ENCODE data around the gene MAP3K5.
"Not testable (repeated sequence)": the region's sequence is repeated elsewhere in the genome, so short reads cannot be mapped to it uniquely, and the experiment has no call there.

Gene MAP3K5

GRCh38 chr6:136790411-136791295, 1.6 kb downstream of the MAP3K5 start:
- WGBS (ENCODE audit: extremely low coverage, insufficient coverage, low lambda C conversion rate), result no CpG with 5 or more reads among the region's 7 CpGs
- no peak overlapping the region for H2BK15ac ChIP-seq (replicated peaks; ENCODE audit: low read depth)
- no peak overlapping the region for H3K4ac ChIP-seq (ENCODE audit: low read depth, low read length)
- no peak overlapping the region for H3K23ac ChIP-seq (ENCODE audit: low read length)
- H3K18ac ChIP-seq (ENCODE audit: low read length), result no peak overlapping the region
- H3K27me3 ChIP-seq (ENCODE audit: insufficient read depth, low read length, poor library complexity), result peaks cover 3% of the 10 kb centered on the region
- no peak overlapping the region for H3K27ac ChIP-seq (ENCODE audit: low read depth, low read length)
- H2BK5ac ChIP-seq (ENCODE audit: low read length), result no peak overlapping the region
- no peaks in the 10 kb centered on the region for H3K36me3 ChIP-seq (ENCODE audit: control insufficient read depth, insufficient read depth, low read length)
- H2AK5ac ChIP-seq (ENCODE audit: low read length), result no peak overlapping the region
- no peaks in the 10 kb centered on the region for H3K4me1 ChIP-seq (ENCODE audit: control insufficient read depth, low read depth, low read length)
- no peak overlapping the region for H4K5ac ChIP-seq (ENCODE audit: low read length)
- H3K4me2 ChIP-seq (ENCODE audit: low read length), result peak overlapping the region; percentile 86
- H4K8ac ChIP-seq (ENCODE audit: low read depth, low read length), result no peak overlapping the region
- H3K79me1 ChIP-seq (ENCODE audit: low read length), result no peaks in the 10 kb centered on the region
- H3K9ac ChIP-seq (ENCODE audit: low read length), result peak overlapping the region; percentile 10
- H3K79me2 ChIP-seq (ENCODE audit: control insufficient read depth, insufficient read depth, low read length), result no peaks in the 10 kb centered on the region
- no peak overlapping the region for H3K4me3 ChIP-seq (ENCODE audit: low read length)
- DNase-seq, result no peak
- no peak overlapping the region for H2BK120ac ChIP-seq (ENCODE audit: low read depth, low read length)
- H3K56ac ChIP-seq (ENCODE audit: low read length), result peak overlapping the region; percentile 65

- not testable (repeated sequence) for H3K27ac ChIP-seq (ENCODE audit: low read depth, low read length); H3K4me2 ChIP-seq (ENCODE audit: low read length); H3K4ac ChIP-seq (ENCODE audit: low read depth, low read length); H3K79me2 ChIP-seq (ENCODE audit: control insufficient read depth, insufficient read depth, low read length); H3K4me3 ChIP-seq (ENCODE audit: low read length); H2BK120ac ChIP-seq (ENCODE audit: low read depth, low read length); H2BK15ac ChIP-seq (replicated peaks; ENCODE audit: low read depth); H3K23ac ChIP-seq (ENCODE audit: low read length); DNase-seq; H3K9ac ChIP-seq (ENCODE audit: low read length); H3K18ac ChIP-seq (ENCODE audit: low read length); H4K8ac ChIP-seq (ENCODE audit: low read depth, low read length); H2BK5ac ChIP-seq (ENCODE audit: low read length); H3K56ac ChIP-seq (ENCODE audit: low read length); H3K4me1 ChIP-seq (ENCODE audit: control insufficient read depth, low read depth, low read length); H3K27me3 ChIP-seq (ENCODE audit: insufficient read depth, low read length, poor library complexity); H2AK5ac ChIP-seq (ENCODE audit: low read length); H3K36me3 ChIP-seq (ENCODE audit: control insufficient read depth, insufficient read depth, low read length); H3K79me1 ChIP-seq (ENCODE audit: low read length); H4K5ac ChIP-seq (ENCODE audit: low read length)
- WGBS (ENCODE audit: extremely low coverage, insufficient coverage, low lambda C conversion rate), result no CpG with 5 or more reads among the region's 3 CpGs
Observed at GRCh38 chr6:136789440-136789839, 2.8 kb downstream of the MAP3K5 start.

- Histone ChIP-seq H3K56ac (ENCODE audit: low read length) (no peak overlapping the region), H3K23ac (ENCODE audit: low read length) (no peak overlapping the region), H3K27ac (ENCODE audit: low read depth, low read length) (no peak overlapping the region), H4K5ac (ENCODE audit: low read length) (no peak overlapping the region), H3K36me3 (ENCODE audit: control insufficient read depth, insufficient read depth, low read length) (no peaks in the 10 kb centered on the region), H3K4me2 (ENCODE audit: low read length) (no peak overlapping the region), H3K18ac (ENCODE audit: low read length) (no peak overlapping the region), H3K79me1 (ENCODE audit: low read length) (no peaks in the 10 kb centered on the region), H3K4me3 (ENCODE audit: low read length) (no peak overlapping the region), H3K4me1 (ENCODE audit: control insufficient read depth, low read depth, low read length) (no peaks in the 10 kb centered on the region), H2BK5ac (ENCODE audit: low read length) (no peak overlapping the region), H3K9ac (ENCODE audit: low read length) (no peak overlapping the region), H2BK120ac (ENCODE audit: low read depth, low read length) (no peak overlapping the region), H3K79me2 (ENCODE audit: control insufficient read depth, insufficient read depth, low read length) (no peaks in the 10 kb centered on the region), H3K4ac (ENCODE audit: low read depth, low read length) (no peak overlapping the region), H2BK15ac (replicated peaks; ENCODE audit: low read depth) (no peak overlapping the region), H3K27me3 (ENCODE audit: insufficient read depth, low read length, poor library complexity) (peaks cover 3% of the 10 kb centered on the region), H4K8ac (ENCODE audit: low read depth, low read length) (no peak overlapping the region), H2AK5ac (ENCODE audit: low read length) (no peak overlapping the region)
- WGBS (ENCODE audit: extremely low coverage, insufficient coverage, low lambda C conversion rate), result no CpG with 5 or more reads among the region's 7 CpGs
- no peak for DNase-seq
Observed at GRCh38 chr6:136788069-136788902, 4.0 kb downstream of the MAP3K5 start.

GRCh38 chr6:136787726-136788068, 4.6 kb downstream of the MAP3K5 start:
- no peaks in the 10 kb centered on the region for H3K4me1 ChIP-seq (ENCODE audit: control insufficient read depth, low read depth, low read length)
- H2BK5ac ChIP-seq (ENCODE audit: low read length), result no peak overlapping the region
- no peak overlapping the region for H3K23ac ChIP-seq (ENCODE audit: low read length)
- no peak for DNase-seq
- H4K8ac ChIP-seq (ENCODE audit: low read depth, low read length), result no peak overlapping the region
- H2AK5ac ChIP-seq (ENCODE audit: low read length), result no peak overlapping the region
- H3K56ac ChIP-seq (ENCODE audit: low read length), result no peak overlapping the region
- H3K4me3 ChIP-seq (ENCODE audit: low read length), result no peak overlapping the region
- no peaks in the 10 kb centered on the region for H3K36me3 ChIP-seq (ENCODE audit: control insufficient read depth, insufficient read depth, low read length)
- no peak overlapping the region for H2BK120ac ChIP-seq (ENCODE audit: low read depth, low read length)
- no peak overlapping the region for H3K9ac ChIP-seq (ENCODE audit: low read length)
- peaks cover 3% of the 10 kb centered on the region for H3K27me3 ChIP-seq (ENCODE audit: insufficient read depth, low read length, poor library complexity)
- no peak overlapping the region for H2BK15ac ChIP-seq (replicated peaks; ENCODE audit: low read depth)
- H3K4ac ChIP-seq (ENCODE audit: low read depth, low read length), result no peak overlapping the region
- no peak overlapping the region for H3K4me2 ChIP-seq (ENCODE audit: low read length)
- H3K79me2 ChIP-seq (ENCODE audit: control insufficient read depth, insufficient read depth, low read length), result no peaks in the 10 kb centered on the region
- no peak overlapping the region for H3K27ac ChIP-seq (ENCODE audit: low read depth, low read length)
- no CpG with 5 or more reads among the region's 4 CpGs for WGBS (ENCODE audit: extremely low coverage, insufficient coverage, low lambda C conversion rate)
- H3K18ac ChIP-seq (ENCODE audit: low read length), result no peak overlapping the region
- H4K5ac ChIP-seq (ENCODE audit: low read length), result no peak overlapping the region
- no peaks in the 10 kb centered on the region for H3K79me1 ChIP-seq (ENCODE audit: low read length)

- Histone ChIP-seq H3K4me2 (ENCODE audit: low read length) (no peak overlapping the region), H4K8ac (ENCODE audit: low read depth, low read length) (no peak overlapping the region), H3K4ac (ENCODE audit: low read depth, low read length) (no peak overlapping the region), H3K23ac (ENCODE audit: low read length) (no peak overlapping the region), H3K18ac (ENCODE audit: low read length) (no peak overlapping the region), H3K36me3 (ENCODE audit: control insufficient read depth, insufficient read depth, low read length) (no peaks in the 10 kb centered on the region), H3K79me2 (ENCODE audit: control insufficient read depth, insufficient read depth, low read length) (no peaks in the 10 kb centered on the region), H4K5ac (ENCODE audit: low read length) (no peak overlapping the region), H2BK15ac (replicated peaks; ENCODE audit: low read depth) (no peak overlapping the region), H3K56ac (ENCODE audit: low read length) (no peak overlapping the region), H3K4me1 (ENCODE audit: control insufficient read depth, low read depth, low read length) (no peaks in the 10 kb centered on the region), H2AK5ac (ENCODE audit: low read length) (no peak overlapping the region), H3K4me3 (ENCODE audit: low read length) (no peak overlapping the region), H3K79me1 (ENCODE audit: low read length) (no peaks in the 10 kb centered on the region), H3K9ac (ENCODE audit: low read length) (no peak overlapping the region), H3K27me3 (ENCODE audit: insufficient read depth, low read length, poor library complexity) (peaks cover 3% of the 10 kb centered on the region), H2BK120ac (ENCODE audit: low read depth, low read length) (no peak overlapping the region), H2BK5ac (ENCODE audit: low read length) (no peak overlapping the region), H3K27ac (ENCODE audit: low read depth, low read length) (no peak overlapping the region)
- DNase-seq, result no peak
- no CpG with 5 or more reads among the region's 6 CpGs for WGBS (ENCODE audit: extremely low coverage, insufficient coverage, low lambda C conversion rate)
Observed at GRCh38 chr6:136786658-136787057, 5.6 kb downstream of the MAP3K5 start.
